ENCODE measurements around the gene MAD1L1.

- no peak for TF ChIP-seq CTCF (IDR thresholded peaks at IDR 0.05; ENCODE audit: insufficient read depth, low read depth, low read length)
- TF ChIP-seq EZH2 (IDR thresholded peaks at IDR 0.05; ENCODE audit: insufficient read depth, low read length): no peak
Observed at GRCh38 chr7:2220030-2220429, 12.7 kb downstream of the MAD1L1 start.
